Stimulated activated CD8-positive, alpha-beta memory T cell treated with anti-CD3 and anti-CD28 coated beads, Interleukin-15, amount 100 ng/mL, for 4 hours (primary cell): ENCODE results near the gene PDCD1LG2.

ENCODE experiments used
- DNase-seq, 2 donors: peaks; one replicate each; pipeline ENCODE4 v3.0.0-alpha.2; 2020; ENCODE audit warnings: low read depth in 2 of 2

PDCD1LG2 gene

DNA sequence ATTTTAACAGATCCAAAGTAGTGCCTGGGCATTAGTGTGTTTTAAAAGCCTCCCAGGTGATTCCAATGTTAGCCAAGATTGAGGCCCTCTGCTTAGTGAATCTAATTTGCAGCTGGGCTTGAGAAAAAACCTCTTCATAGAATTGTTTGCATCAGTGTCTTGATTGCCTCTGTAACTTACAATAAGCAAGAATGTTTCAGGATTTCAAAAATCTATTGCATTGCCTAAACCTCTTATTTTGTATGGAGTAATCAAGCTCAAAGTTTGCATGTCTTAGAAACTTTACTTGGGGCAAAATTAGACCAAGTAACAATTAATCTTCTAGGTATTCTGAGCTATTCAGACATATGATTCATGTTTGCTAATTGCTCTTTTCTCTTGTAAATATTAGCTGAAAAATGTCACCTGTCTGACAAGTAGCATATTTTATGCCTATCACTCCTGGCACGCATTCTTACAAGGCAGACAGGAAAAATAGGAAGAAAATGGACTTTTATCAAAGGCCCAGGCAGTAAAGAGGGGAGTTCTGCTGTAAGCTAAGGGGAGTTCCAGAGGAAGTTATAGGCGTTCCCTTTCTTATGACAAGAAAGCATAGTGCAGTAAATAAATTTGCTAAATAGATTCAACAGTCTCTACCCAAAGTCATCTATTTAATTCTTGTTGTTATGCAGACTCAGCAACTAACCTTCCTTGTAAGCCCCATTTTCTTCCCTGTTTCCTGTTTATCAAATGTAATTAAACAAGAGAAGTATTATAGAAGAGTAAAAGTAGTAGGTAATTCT, 21.0 kb downstream of the PDCD1LG2 start:
- no peak for DNase-seq

DNA sequence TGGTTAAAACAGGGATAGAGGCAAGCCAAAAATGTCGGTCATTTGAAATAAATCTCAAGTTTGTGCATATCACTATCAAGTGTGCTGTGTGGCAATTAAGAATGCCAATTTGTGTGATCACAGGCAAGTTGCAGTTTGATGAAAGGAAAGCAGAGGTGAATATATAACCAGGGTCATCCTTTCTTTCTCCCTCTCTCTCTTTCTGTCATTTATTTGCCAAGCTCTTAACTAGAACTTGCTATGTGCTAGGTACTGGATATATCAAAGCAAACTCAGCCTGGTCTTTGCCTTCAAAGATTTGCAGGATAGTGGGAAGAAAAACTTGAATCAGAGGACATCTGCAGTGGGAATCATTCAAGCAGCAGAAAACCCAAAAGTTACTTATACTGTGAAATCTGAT, 22.0 kb downstream of the PDCD1LG2 start:
- no peak for DNase-seq

DNA sequence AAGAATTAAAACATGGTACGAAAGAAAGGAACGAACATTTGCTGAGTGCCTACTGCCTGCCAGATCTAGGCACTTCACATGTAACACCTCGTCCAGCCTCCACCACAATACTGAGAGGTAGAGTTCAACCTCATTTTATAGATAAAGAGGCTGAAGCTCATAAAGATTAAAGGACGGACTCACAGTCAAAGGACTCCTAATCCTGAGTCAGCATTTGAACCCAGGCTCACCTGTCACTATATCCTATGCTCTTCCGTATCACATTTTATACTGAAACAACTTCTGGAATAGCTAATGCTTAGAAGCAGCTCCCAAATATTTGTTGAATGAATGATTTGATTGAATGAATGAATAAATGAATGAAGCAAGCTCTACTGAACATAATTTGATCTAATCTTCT, 22.5 kb downstream of the PDCD1LG2 start:
- DNase-seq = no peak

DNA sequence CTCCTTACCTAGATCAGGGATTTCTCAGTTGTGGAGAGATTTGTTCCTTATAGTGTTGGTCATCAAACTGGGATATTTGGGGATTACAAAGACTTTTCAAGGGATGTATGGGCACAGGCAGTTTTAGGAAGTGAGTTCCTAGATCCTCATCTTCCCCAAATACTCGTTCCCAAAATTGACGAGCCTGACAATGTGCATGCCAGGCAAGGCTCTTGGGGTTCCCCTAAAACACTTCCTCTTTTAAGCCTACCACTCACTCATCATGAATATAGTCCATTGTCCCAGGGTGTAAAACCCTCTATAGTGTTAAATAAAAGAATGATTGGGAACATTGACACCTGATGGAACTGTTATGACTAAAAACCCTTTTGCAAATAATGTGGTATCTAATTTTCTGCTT, 26.4 kb downstream of the PDCD1LG2 start:
- DNase-seq = no peak

DNA sequence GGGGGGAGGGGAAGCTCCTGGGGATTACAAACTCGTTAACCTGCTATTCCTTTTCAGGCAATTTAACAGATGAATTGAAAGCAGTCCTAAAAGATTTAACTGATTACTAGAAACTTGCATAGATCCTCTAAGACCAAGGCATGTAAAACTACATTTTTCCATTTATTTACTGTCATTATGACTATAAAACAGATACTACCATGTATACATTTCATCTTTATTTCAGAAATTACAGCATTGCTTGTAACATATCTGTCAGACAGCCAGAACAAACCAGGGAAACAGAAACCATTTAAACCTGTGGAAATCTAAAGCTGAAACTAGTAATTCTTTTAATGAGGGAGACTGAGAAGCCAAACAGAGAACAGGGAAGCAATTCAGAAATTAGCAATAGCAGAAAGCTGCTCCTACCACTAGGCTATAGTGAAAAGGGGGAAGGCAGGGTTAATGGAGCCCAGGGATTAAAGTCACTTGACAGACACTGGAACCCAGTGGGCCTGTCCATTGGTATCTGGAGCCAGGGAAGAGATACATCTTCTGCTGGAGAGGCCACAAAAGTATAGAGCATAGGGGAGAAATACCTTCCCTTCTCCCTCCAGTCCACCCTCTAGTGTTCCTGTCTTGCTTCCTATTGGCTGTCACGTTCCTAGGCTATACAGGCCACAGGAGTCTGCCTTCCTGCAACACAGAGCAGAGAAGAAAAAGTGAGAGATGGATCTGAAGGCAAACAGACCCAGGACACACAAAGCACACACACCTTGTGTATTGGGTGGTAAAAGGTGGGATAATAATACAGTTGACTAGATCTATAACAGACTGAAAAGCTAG, 33.8 kb downstream of the PDCD1LG2 start:
- no peak for DNase-seq

DNA sequence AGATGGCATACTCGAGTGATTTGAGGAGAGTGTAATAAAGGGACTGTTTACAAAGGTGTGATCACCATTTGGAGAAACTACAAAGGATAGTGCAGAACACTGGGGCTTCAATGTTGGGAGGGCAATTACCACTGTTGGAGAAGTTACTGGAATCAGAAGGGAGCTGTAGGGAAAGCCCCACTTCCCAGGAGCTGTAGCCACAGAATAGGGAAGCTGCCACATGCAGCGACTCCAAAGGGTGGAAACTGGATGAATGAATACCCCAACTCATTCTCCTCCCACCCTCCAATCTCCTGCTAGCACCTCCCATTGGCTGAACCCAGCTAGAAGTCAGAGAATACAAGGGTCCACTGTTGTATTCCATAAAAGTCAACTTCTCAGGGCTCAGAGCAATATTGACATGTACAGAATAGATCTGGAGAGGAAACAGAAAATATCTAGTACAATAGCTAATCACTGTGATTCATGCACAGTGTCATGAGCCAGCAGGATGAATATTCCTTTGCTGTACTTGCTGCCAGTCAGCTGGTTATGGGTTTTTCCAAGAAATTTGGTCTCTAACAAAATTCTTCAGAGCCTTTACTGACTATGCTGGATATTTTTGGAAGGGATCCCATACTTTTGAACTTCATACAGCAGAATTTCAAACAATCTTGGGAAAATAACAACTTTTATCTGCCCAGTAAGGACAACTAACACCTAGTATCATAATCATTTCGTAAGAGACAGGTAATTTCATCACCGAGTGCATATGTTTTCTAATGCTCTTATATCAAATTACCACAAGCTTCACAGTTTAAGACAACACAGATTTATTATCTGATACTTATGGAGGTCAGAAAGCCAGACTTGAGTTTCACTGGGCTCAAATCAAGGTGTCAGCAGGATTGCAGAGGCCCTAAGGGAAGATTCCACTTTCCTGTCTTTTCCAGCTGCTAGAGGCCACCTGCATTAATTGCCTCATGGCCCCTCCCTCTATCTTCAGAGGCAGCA, 39.6 kb downstream of the PDCD1LG2 start:
- DNase-seq = no peak

DNA sequence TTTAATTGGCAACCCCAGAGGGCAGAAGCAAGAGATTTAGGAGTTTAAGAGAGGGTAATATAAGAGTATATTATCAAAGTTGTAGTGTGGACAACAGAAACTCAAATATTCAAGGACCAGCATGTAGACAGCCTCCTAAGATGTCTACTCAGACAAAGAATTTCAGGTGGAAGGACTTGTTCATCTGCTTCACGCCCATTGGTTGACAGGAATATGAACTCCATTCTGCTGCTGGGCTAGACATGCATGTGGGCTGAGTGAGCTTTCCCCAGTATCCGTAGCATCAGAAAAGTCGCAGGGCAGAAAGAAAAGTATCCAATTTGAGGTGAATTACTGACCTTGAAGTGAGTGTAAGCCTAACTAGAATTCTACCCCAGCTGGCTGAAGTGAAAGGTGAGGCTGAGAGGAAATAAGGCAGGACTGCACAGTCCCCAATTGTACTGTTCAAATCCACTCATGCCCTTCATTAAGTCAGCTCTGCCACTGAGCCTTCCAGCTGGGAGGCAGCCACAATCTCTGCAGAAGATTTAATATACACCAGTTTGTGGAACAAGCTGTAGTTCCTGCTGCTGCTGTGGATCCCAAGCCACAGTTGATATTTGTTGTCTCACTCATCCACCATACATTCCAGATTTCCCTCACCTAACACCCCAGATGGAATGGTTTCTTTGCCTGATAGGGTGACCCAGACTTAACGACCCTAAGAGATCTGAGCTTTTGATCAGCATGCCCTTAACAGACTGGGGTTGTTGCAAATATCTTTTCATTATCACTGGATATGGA, 41.2 kb downstream of the PDCD1LG2 start:
- no peak for DNase-seq

DNA sequence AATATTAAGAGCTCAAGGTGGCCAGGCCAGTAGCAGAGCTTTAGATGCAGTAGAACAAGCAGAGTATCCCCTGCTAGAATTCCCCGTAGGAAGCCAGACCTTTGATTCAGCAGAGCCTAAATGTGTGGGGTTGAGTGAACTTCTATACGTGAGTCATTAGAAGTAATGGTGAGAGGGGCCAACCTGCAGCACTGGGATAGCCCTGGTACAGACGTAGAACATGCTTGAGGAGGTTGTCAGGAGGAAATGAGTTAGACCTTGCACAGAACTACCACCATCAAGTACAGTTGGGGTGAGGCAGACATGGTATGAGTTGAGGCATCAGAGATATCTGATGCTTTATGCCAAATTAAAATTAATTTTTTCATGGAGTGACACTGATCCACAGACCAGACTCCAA, 42.0 kb downstream of the PDCD1LG2 start:
- no peak for DNase-seq

DNA sequence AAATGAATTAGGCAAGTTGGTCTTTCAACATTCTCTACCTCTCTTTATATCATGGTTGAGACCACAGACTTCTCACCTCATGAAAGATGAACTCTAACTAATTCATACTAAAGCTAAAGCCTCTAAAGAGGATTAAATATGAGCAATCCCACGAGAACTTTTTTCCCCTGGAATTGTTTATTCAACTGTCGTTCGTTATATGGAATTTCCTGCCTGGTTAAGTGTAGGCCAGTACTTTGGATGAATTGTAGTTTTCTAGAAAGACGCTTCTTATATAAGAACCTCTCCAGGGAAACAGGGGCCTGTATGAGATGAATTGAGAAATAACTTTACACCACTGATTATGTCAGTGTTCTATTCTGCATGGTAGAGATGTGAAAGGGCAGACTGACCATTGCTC, 42.9 kb downstream of the PDCD1LG2 start:
- no peak for DNase-seq

DNA sequence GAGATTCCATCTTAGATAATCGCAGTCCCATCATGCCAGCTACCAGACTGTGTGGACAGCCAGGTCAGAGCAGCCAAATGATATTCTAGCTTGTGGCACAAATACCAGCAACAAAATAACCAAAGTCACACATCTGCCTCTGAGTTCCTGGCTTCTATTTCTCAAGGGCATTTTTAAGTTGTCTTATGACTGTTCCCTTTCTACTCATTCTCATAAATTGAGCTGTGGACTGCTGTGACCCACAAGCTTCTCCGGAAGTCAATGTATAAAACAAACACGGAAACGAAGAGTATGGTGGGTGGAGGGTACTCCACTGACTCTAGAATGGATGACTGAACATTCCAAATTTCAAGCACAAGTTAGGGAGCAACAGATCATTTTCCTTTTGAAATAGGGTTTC, 43.9 kb downstream of the PDCD1LG2 start:
- DNase-seq = no peak

DNA sequence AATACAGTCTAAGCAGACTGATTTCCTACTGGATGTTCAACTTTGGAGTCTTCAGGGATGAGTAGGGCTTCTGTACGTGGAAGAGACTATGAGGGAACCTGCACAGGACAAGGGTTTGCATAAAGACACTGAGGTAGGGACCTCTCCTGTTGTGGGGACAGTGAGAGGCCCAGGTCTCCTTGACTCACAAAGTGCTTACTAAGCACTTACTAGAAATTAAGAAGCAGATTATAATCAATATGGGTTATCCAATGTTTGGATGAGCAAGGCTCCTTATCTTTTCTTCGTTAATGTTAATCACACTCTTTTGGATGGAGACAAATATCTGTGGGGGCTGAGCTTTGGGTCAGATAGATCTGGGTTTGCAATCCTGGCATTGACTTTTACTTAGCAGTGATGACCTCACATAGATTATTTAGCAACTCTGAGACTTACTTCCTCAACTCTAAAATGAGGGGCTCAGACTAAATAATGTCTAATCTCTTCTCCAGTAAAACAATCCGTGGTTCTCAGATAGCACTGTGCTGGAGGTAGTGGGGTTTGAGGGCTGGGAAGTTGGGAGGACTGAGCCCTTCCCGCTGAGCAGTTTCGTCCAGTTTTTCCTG, 45.9 kb downstream of the PDCD1LG2 start:
- DNase-seq = no peak

DNA sequence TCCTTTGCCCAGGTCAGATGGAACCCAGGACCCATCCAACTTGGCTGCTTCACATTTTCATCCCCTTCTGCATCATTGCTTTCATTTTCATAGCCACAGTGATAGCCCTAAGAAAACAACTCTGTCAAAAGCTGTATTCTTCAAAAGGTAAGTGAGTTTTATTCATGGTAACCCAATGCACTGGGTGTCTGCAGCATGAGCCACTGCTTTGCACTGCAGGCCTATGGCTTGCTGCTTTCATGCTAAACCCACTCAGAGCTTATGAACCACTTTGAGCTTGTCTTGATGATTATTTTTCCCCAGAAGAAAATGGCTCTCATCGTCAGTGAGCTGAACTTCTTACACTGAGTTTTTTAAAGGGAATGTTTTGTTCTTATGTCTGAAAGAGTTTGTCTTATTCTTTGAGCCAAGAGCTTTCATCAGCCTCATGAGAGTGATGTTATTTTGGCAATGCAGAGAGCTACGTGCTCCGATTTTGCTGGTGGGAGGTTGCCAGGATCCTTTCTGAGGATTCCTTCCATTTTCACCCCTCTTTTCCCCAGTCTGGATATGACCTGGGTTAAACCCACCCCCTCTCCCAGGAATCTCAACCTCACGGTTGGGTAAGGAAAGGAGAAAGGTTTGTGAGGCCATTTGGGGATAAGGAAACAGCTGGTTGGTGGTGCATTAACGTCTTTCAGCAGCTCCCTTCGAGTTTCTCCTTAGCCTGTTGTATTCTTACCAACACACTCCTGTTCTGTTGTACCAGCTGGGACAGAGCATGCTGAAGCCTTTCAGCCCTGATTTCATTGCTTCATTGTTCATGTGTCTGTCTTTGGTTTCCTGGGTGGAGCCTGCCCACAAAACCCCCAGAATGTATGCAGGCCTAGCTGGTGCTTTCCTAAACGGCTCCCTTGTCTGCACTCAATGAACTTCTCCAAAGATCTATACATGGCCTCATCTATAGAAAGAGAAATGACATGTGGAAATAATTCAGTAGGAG, 47.6 kb downstream of the PDCD1LG2 start:
- DNase-seq = no peak

DNA sequence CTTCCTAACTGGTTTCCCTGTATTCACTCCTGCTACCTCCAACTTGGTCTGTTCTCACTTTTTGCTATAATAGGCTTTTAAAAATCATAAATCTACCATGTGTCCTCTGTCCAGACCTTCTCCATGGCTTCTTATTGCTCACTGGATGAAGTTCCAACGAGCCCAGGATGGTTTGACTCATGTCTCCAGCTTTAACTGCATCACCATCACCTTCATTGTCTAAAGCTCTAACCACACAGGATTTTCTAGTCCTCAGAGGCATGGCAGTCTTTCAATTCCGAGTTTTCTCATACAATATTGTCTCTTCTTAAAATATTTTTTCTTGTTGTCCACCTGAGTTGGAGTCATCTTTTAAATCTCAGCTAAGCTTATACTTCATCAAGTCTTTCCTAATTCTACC, 49.3 kb downstream of the PDCD1LG2 start:
- no peak for DNase-seq

DNA sequence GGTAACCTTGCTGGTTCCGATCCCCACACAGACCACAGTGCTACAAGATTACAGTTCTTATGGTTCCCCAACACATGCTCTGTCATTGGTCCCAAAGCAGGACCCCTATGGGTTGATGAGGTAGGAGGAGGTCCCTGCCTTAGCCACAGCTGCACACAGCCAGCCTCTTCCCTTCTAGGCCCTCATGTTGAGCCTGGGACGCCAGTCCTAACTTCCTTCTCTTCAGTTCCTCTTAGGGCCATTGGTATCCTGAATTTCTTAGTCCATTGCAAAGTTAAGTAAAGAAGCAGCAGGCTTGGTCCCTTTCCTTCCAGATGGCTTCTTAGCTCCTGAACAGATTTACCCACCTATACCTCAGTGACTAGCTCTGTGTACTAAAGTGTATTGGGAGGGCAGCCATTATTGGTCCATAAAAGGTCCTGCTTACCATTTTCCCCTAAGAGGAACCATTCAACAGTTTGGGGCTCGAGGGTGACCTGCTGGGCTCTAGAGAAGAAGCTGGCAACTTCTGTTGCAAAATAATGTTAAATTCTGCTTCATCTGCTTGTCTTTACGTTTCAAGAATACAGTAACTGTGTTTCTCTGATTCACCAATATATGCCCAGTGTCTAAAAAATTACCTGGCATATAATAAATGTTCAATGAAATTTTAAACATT, 50.2 kb downstream of the PDCD1LG2 start:
- no peak for DNase-seq

DNA sequence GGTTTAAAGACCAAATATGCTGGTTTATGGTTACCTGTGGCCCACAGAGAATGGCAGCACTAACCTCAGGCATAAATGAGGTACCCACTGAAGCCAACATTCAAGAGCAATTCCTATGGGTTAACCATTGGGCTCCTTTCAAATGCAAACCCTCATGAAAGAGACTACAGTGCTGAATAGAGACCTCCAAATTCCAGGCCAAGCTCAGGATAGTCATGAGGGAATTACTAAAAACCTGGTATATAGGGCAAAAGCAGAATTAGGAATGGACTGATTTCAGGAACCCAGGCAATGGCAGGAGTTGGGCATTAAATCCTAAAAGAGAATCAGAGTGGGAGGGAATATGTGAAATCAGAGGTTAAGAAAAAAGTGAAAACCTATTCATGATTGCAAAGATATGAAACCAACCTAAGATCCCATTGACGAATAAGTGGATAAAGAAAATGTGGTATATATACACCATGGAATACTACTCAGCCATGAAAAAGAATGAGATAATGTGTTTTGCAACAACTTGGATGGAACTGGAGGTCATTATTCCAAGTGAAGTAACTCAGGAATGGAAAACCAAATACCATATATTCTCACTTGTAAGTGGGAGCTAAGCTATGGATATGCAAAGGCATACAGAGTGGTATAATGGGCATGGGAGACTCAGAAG, 51.6 kb downstream of the PDCD1LG2 start:
- no peak for DNase-seq

DNA sequence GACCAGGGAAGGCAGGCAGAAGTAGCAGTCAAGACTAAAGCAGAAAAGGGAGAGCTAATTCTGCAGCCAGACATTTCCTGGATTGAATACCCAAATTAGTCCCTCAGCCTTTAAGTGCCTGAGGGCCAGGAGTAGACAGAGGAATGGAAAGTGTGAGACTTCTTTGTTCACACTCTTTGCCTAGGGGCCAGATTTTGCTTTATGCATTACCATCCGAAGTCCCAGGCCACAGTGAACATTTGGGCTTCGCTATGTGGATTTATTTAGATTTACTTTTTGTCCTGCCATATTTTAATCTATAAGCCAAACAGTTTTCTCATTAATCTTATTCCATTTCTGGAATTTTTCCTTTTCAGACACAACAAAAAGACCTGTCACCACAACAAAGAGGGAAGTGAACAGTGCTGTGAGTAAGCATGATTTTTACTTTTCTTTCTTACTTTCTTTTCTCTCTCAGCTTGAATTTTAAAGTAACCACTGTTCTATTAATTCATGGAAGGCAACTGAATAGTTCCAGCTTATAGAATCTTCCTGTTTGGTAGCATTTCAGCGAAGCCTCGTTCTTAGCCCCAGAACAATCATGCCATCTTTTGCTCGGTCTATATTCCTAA, 52.6 kb downstream of the PDCD1LG2 start:
- DNase-seq = no peak

DNA sequence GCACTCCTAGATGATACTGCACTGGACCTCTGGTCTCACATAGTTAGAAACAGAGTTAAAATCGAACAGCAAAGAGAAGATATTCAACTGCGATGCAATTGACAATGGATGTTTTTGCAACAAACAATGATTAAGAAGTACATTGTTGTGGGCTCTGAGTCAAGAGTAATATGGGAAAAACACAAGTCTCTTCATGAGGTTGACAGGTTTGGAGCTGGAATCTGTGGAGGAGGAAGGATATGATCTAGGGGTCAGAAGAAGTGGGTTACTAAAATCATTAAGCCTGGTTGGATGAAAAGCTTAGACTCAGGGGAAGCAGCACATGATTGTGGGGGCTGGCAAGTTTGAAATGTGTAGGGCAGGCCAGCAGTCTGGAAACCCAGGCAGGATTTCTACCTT, 53.1 kb downstream of the PDCD1LG2 start:
- DNase-seq = no peak

DNA sequence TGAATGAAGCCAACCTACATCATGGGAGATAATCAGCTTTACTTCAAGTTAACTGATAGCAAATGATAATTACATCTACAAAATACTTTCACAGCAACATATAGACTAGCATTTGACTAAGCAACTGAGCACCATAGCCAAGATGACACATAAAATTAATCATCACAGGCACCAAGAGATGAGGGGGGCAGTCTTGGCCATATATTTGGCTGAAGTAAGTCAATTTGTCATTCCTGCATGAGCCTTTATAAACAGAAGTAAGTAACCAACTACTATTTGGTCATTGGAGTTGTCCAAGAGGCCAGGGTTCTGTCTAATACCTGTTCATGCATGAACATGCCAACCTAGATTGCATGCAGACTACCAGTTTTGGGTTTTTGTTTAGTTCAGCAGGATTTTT, 53.6 kb downstream of the PDCD1LG2 start:
- DNase-seq = no peak
